ENCODE results near the gene OR51B5.

DNA sequence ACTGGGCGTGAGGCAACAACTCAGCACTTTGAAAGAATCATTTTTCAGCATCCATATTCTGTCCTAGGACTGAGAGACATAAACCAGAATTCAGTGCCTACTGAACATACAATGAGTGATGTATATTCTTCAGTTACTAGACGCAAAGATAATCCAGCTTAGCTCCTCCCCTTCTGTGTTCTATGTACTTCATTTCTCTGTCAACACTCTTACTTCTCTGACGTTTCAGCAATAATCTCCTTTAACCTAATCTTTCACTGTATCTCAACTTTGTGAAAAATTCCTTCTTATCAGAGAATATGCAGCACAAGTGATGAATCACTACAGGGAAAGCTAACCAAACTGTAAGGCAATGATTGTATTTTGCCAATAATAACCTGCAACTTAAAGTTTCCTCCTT lies 2.5 kb upstream of the OR51B5 start:
- TF ChIP-seq, protein P1, sequence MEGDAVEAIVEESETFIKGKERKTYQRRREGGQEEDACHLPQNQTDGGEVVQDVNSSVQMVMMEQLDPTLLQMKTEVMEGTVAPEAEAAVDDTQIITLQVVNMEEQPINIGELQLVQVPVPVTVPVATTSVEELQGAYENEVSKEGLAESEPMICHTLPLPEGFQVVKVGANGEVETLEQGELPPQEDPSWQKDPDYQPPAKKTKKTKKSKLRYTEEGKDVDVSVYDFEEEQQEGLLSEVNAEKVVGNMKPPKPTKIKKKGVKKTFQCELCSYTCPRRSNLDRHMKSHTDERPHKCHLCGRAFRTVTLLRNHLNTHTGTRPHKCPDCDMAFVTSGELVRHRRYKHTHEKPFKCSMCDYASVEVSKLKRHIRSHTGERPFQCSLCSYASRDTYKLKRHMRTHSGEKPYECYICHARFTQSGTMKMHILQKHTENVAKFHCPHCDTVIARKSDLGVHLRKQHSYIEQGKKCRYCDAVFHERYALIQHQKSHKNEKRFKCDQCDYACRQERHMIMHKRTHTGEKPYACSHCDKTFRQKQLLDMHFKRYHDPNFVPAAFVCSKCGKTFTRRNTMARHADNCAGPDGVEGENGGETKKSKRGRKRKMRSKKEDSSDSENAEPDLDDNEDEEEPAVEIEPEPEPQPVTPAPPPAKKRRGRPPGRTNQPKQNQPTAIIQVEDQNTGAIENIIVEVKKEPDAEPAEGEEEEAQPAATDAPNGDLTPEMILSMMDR (IDR thresholded peaks at IDR 0.05; ENCODE audit: insufficient read depth, low read length, poor library complexity, severe bottlenecking) = no peak
- TF ChIP-seq EZH2phosphoT487 (conservative IDR thresholded peaks at IDR 0.05; ENCODE audit: low read length) = no peak

Data from SU-DHL-6 (cell line).